Hepatocyte (in vitro differentiated cells): Measurements from ENCODE around the gene RPS6KA5. TPM values are rescaled to one million over a fixed set of nuclear protein-coding genes. Genes with fewer than 3 reads are reported as not detected.
A peak's percentile ranks its signal among the peaks of the same experiment; 100 is the strongest.
"Not testable (repeated sequence)": the region's sequence is repeated elsewhere in the genome, so short reads cannot be mapped to it uniquely, and the experiment has no call there.

ENCODE experiments used
- DNase-seq: peaks from one replicate; pipeline ENCODE4 v3.0.0-alpha.2; 2016; ENCODE audit warnings: low spot score
- H2AFZ ChIP-seq: fragments of 200-600 bp; sonication (generic); 2 replicates; pipeline ENCODE4 v1.6.0; 2016; ENCODE audit warnings: antibody characterized with exemption, mild to moderate bottlenecking
- H3K27ac ChIP-seq: fragments of 200-600 bp; sonication (generic); 2 replicates; pipeline ENCODE4 v1.5.1; 2016; ENCODE audit warnings: mild to moderate bottlenecking
- H3K27me3 ChIP-seq: fragments of 200-600 bp; sonication (generic); 2 replicates; pipeline ENCODE4 v1.6.1; 2016
- H3K36me3 ChIP-seq: fragments of 200-600 bp; sonication (generic); replicated peaks from 2 replicates; pipeline ENCODE4 v1.5.1; 2016; ENCODE audit warnings: low read depth; ENCODE audit not compliant: insufficient read depth
- H3K4me1 ChIP-seq: fragments of 200-600 bp; sonication (generic); 2 replicates; pipeline ENCODE4 v1.5.1; 2016; ENCODE audit warnings: mild to moderate bottlenecking, moderate library complexity; ENCODE audit not compliant: insufficient read depth
- H3K4me2 ChIP-seq: fragments of 200-600 bp; sonication (generic); 2 replicates; pipeline ENCODE4 v1.6.0; 2016
- H3K4me3 ChIP-seq: fragments of 200-600 bp; sonication (generic); 2 replicates; pipeline ENCODE4 v1.5.1; 2016; ENCODE audit warnings: mild to moderate bottlenecking
- H3K79me2 ChIP-seq: fragments of 200-600 bp; sonication (generic); 2 replicates; pipeline ENCODE4 v1.6.0; 2017; ENCODE audit warnings: mild to moderate bottlenecking
- H3K9me2 ChIP-seq: fragments of 200-600 bp; sonication (generic); replicated peaks from 2 replicates; pipeline ENCODE4 v1.6.0; 2017; ENCODE audit warnings: mild to moderate bottlenecking; ENCODE audit not compliant: insufficient read depth
- H3K9me3 ChIP-seq: fragments of 200-600 bp; sonication (generic); 2 replicates; pipeline ENCODE4 v1.5.1; 2016; ENCODE audit warnings: low read depth, mild to moderate bottlenecking
- H4K20me1 ChIP-seq: fragments of 200-600 bp; sonication (generic); 2 replicates; pipeline ENCODE4 v1.6.0; 2016; ENCODE audit warnings: mild to moderate bottlenecking; ENCODE audit not compliant: insufficient read depth, poor library complexity, severe bottlenecking
- CTCF ChIP-seq: fragments of 200-600 bp; sonication (generic); IDR thresholded peaks from 2 replicates; pipeline ENCODE4 v1.5.1; 2016; ENCODE audit warnings: antibody characterized with exemption, mild to moderate bottlenecking; ENCODE audit not compliant: poor library complexity
- EZH2 ChIP-seq: fragments of 200-600 bp; sonication (generic); IDR thresholded peaks from 2 replicates; pipeline ENCODE4 v1.6.1; 2016; ENCODE audit warnings: antibody characterized with exemption, mild to moderate bottlenecking, borderline replicate concordance
- EZH2phosphoT487 ChIP-seq: fragments of 200-600 bp; sonication (generic); IDR thresholded peaks from one replicate; pipeline ENCODE4 v1.6.1; 2018; ENCODE audit warnings: antibody characterized with exemption, mild to moderate bottlenecking, low read depth, moderate library complexity; ENCODE audit not compliant: unreplicated experiment, severe bottlenecking
- WGBS: methylation state at CpG from one replicate; pipeline ENCODE4 v1.1.6; 2016; ENCODE audit warnings: low lambda C conversion rate; ENCODE audit errors: missing lambda C conversion rate; 5-methylcytosine and 5-hydroxymethylcytosine counted together
- polyA plus RNA-seq: library from polyadenylated mRNA; unstranded; fragments of >200 nt; fragmentation: Nextera tagmentation; extraction: Ambion mirVana; gene quantifications from 2 replicates; pipeline ENCODE4 v1.2.1, GENCODE V29; 2016
- total RNA-seq: library from RNA; depleted of rRNA; stranded (reverse); fragments of >200 nt; gene quantifications from 2 replicates; pipeline ENCODE4 v1.2.3, GENCODE V29; 2014

The RPS6KA5 gene
- total and polyA plus RNA-seq, 2 experiments from 2014 or later = 4.8 to 6.3 TPM

- no peaks in the 10 kb centered on the region for H3K9me3 ChIP-seq
- no peaks in the 10 kb centered on the region for H3K4me1 ChIP-seq
- TF ChIP-seq EZH2 (no peak), CTCF (no peak), EZH2phosphoT487 (no peak)
- no peaks in the 10 kb centered on the region for H3K79me2 ChIP-seq
- H3K4me2 ChIP-seq = no peak overlapping the region
- no peak overlapping the region for H3K4me3 ChIP-seq
- no peaks in the 10 kb centered on the region for H3K36me3 ChIP-seq
- no peak for DNase-seq
- no peak overlapping the region for H3K27ac ChIP-seq
- no peaks in the 10 kb centered on the region for H4K20me1 ChIP-seq
- no peaks in the 10 kb centered on the region for H3K27me3 ChIP-seq
- no peaks in the 10 kb centered on the region for H3K9me2 ChIP-seq
- H2AFZ ChIP-seq = no peak overlapping the region
These were observed 193.6 kb downstream of the RPS6KA5 start for GRCh38 chr14:90866833-90867232.

- no peak overlapping the region for H3K4me3 ChIP-seq
- no peaks in the 10 kb centered on the region for H3K36me3 ChIP-seq
- H2AFZ ChIP-seq = no peak overlapping the region
- H3K79me2 ChIP-seq = no peaks in the 10 kb centered on the region
- H3K4me2 ChIP-seq = no peak overlapping the region
- H3K27me3 ChIP-seq = no peaks in the 10 kb centered on the region
- no peaks in the 10 kb centered on the region for H3K4me1 ChIP-seq
- H3K9me3 ChIP-seq = no peaks in the 10 kb centered on the region
- no peaks in the 10 kb centered on the region for H4K20me1 ChIP-seq
- TF ChIP-seq EZH2 (no peak), CTCF (no peak), EZH2phosphoT487 (no peak)
- H3K27ac ChIP-seq = no peak overlapping the region
- WGBS = 98% methylated on average over 2 of the region's 2 CpGs
- H3K9me2 ChIP-seq = no peaks in the 10 kb centered on the region
- DNase-seq = no peak
These were observed 195.7 kb downstream of the RPS6KA5 start for GRCh38 chr14:90864741-90865140.

GRCh38 chr14:90858511-90858910, 201.9 kb downstream of the RPS6KA5 start:
- TF ChIP-seq EZH2 (no peak), CTCF (no peak), EZH2phosphoT487 (no peak)
- H2AFZ ChIP-seq = no peak overlapping the region

GRCh38 chr14:90857866-90858265, 202.6 kb downstream of the RPS6KA5 start:
- H3K9me2 ChIP-seq = no peaks in the 10 kb centered on the region
- TF ChIP-seq EZH2phosphoT487 (no peak), EZH2 (no peak), CTCF (no peak)
- H3K27ac ChIP-seq = no peak overlapping the region
- no peaks in the 10 kb centered on the region for H3K36me3 ChIP-seq
- H4K20me1 ChIP-seq = no peaks in the 10 kb centered on the region
- peak overlapping the region; percentile 24 for H3K4me2 ChIP-seq
- no peaks in the 10 kb centered on the region for H3K9me3 ChIP-seq
- WGBS = 90% methylated on average over 6 of the region's 6 CpGs
- no peak overlapping the region for H3K4me3 ChIP-seq
- no peaks in the 10 kb centered on the region for H3K79me2 ChIP-seq
- H3K27me3 ChIP-seq = no peaks in the 10 kb centered on the region
- H3K4me1 ChIP-seq = no peaks in the 10 kb centered on the region
- DNase-seq = no peak
- H2AFZ ChIP-seq = no peak overlapping the region

More at GRCh38 chr14:90858511-90858910, 201.9 kb downstream of the RPS6KA5 start:
- H3K27ac ChIP-seq = no peak overlapping the region
- no peaks in the 10 kb centered on the region for H3K4me1 ChIP-seq
- 70% methylated on average over 5 of the region's 5 CpGs for WGBS
- peak overlapping the region; percentile 24 for H3K4me2 ChIP-seq
- H3K27me3 ChIP-seq = no peaks in the 10 kb centered on the region
- H3K79me2 ChIP-seq = no peaks in the 10 kb centered on the region
- no peaks in the 10 kb centered on the region for H3K36me3 ChIP-seq
- H3K9me2 ChIP-seq = no peaks in the 10 kb centered on the region
- no peak for DNase-seq
- H3K9me3 ChIP-seq = no peaks in the 10 kb centered on the region
- H4K20me1 ChIP-seq = no peaks in the 10 kb centered on the region
- H3K4me3 ChIP-seq = no peak overlapping the region

- not testable (repeated sequence) for H3K36me3 ChIP-seq, H3K9me3 ChIP-seq, H3K4me1 ChIP-seq, H2AFZ ChIP-seq, H3K9me2 ChIP-seq, H3K79me2 ChIP-seq, H3K27me3 ChIP-seq, H3K4me2 ChIP-seq, H4K20me1 ChIP-seq, H3K27ac ChIP-seq, DNase-seq, H3K4me3 ChIP-seq
- WGBS = 92% methylated on average over 5 of the region's 5 CpGs
These were observed 204.3 kb downstream of the RPS6KA5 start for GRCh38 chr14:90856115-90856514.
